ENCODE results near the gene AQP3.

DNA sequence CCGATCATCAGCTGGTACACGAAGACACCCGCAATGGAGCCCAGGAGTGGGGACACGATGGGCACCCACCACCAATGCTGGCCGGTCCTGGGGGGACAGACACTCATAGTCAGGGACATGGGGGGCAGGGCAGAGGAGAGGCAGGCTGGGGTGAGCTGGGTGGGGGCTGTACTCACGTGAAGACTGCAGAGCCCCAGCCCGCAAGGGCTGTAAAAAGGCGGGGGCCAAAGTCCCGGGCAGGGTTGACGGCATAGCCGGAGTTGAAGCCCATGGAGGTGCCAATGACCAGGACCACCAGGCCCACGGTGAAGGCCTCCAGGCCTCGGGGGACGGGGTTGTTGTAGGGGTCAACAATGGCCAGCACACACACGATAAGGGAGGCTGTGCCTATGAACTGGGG is 5.3 kb downstream of the AQP3 start:
- TF ChIP-seq, protein P1, sequence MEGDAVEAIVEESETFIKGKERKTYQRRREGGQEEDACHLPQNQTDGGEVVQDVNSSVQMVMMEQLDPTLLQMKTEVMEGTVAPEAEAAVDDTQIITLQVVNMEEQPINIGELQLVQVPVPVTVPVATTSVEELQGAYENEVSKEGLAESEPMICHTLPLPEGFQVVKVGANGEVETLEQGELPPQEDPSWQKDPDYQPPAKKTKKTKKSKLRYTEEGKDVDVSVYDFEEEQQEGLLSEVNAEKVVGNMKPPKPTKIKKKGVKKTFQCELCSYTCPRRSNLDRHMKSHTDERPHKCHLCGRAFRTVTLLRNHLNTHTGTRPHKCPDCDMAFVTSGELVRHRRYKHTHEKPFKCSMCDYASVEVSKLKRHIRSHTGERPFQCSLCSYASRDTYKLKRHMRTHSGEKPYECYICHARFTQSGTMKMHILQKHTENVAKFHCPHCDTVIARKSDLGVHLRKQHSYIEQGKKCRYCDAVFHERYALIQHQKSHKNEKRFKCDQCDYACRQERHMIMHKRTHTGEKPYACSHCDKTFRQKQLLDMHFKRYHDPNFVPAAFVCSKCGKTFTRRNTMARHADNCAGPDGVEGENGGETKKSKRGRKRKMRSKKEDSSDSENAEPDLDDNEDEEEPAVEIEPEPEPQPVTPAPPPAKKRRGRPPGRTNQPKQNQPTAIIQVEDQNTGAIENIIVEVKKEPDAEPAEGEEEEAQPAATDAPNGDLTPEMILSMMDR (conservative IDR thresholded peaks at IDR 0.05 in 1 of 2, IDR thresholded peaks at IDR 0.05 in 1 of 2; ENCODE audit: extremely low read depth in 1 of 2, insufficient read depth in 1 of 2, low read depth in 1 of 2, low read length in 2 of 2) = no peak
- no peak for TF ChIP-seq EZH2 (IDR thresholded peaks at IDR 0.05; ENCODE audit: borderline replicate concordance, low read length)

Data from mammary epithelial cell (primary cell).